ENCODE results near the gene MYO5B. TPM values are rescaled to one million over a fixed set of nuclear protein-coding genes. Genes with fewer than 3 reads are reported as not detected.
"Not testable (repeated sequence)": the region's sequence is repeated elsewhere in the genome, so short reads cannot be mapped to it uniquely, and the experiment has no call there.

MYO5B gene
- total RNA-seq, 1 experiment from 2014 or later, result 25.9 TPM

- H3K4me1 Mint-ChIP-seq (ENCODE audit: insufficient read depth, unreplicated experiment), result peaks cover 22% of the 10 kb centered on the region
- H3K27ac Mint-ChIP-seq (ENCODE audit: low read depth, unreplicated experiment), result peak overlapping the region; percentile 77
- H3K27me3 Mint-ChIP-seq (ENCODE audit: insufficient read depth, unreplicated experiment), result no peaks in the 10 kb centered on the region
- no peak for TF ChIP-seq CTCF (IDR thresholded peaks at IDR 0.05; ENCODE audit: unreplicated experiment)
- no peak overlapping the region for H3K4me3 Mint-ChIP-seq (ENCODE audit: unreplicated experiment)
- no peaks in the 10 kb centered on the region for H3K9me3 Mint-ChIP-seq (ENCODE audit: unreplicated experiment)
- CTCF ChIA-PET, result interaction anchor here (0.7 to 4.8 kb wide), 6 partner anchors 11 to 366 kb away, joined by 3 to 26 read pairs (median 4); no protein-coding TSS in a partner anchor
- intact Hi-C loops (cut with micrococcal nuclease), result no loop called here
- DNase-seq (ENCODE audit: unreplicated experiment), result peak; percentile 38
- POLR2A ChIA-PET, result interaction anchor here (0.8 to 4.8 kb wide), 13 partner anchors 10 to 444 kb away, joined by 3 to 84 read pairs (median 4); partner anchors contain the start of genes ACAA2 and MBD1
- BruUV-seq (replicated peaks), result no TSS peak
- H3K36me3 Mint-ChIP-seq (ENCODE audit: insufficient read depth, unreplicated experiment), result no peaks in the 10 kb centered on the region
Observed at GRCh38 chr18:49837889-49838288, 357.1 kb downstream of the MYO5B start.

- H3K4me3 Mint-ChIP-seq (ENCODE audit: unreplicated experiment); H3K36me3 Mint-ChIP-seq (ENCODE audit: insufficient read depth, unreplicated experiment); intact Hi-C loops (cut with micrococcal nuclease); DNase-seq (ENCODE audit: unreplicated experiment); H3K9me3 Mint-ChIP-seq (ENCODE audit: unreplicated experiment); H3K27me3 Mint-ChIP-seq (ENCODE audit: insufficient read depth, unreplicated experiment); BruUV-seq (replicated peaks); H3K27ac Mint-ChIP-seq (ENCODE audit: low read depth, unreplicated experiment): not testable (repeated sequence)
- POLR2A ChIA-PET, result interaction anchor here (0.8 to 4.8 kb wide), 12 partner anchors 9 to 444 kb away, joined by 3 to 84 read pairs (median 4); partner anchors contain the start of genes ACAA2 and MBD1
- H3K4me1 Mint-ChIP-seq (ENCODE audit: insufficient read depth, unreplicated experiment), result peaks cover 22% of the 10 kb centered on the region
- CTCF ChIA-PET, result interaction anchor here (0.7 to 4.8 kb wide), 5 partner anchors 12 to 366 kb away, joined by 3 to 26 read pairs (median 3); no protein-coding TSS in a partner anchor
Observed at GRCh38 chr18:49837316-49837835, 357.6 kb downstream of the MYO5B start.

- H3K4me3 Mint-ChIP-seq (ENCODE audit: unreplicated experiment), result no peak overlapping the region
- BruUV-seq (replicated peaks), result no TSS peak
- no peak for TF ChIP-seq CTCF (IDR thresholded peaks at IDR 0.05; ENCODE audit: unreplicated experiment)
- CTCF ChIA-PET, result interaction anchor here (0.8 to 1.0 kb wide), 2 partner anchors 12 to 276 kb away, joined by 3 read pairs; no protein-coding TSS in a partner anchor
- intact Hi-C loops (cut with micrococcal nuclease), result no loop called here
- no peak for DNase-seq (ENCODE audit: unreplicated experiment)
- POLR2A ChIA-PET, result interaction anchor here (1.0 to 4.3 kb wide), 4 partner anchors 11 to 23 kb away, joined by 4 to 34 read pairs (median 8); partner anchors contain the start of gene ACAA2
- no peaks in the 10 kb centered on the region for H3K36me3 Mint-ChIP-seq (ENCODE audit: insufficient read depth, unreplicated experiment)
- peaks cover 22% of the 10 kb centered on the region for H3K4me1 Mint-ChIP-seq (ENCODE audit: insufficient read depth, unreplicated experiment)
- H3K27me3 Mint-ChIP-seq (ENCODE audit: insufficient read depth, unreplicated experiment), result no peaks in the 10 kb centered on the region
- H3K27ac Mint-ChIP-seq (ENCODE audit: low read depth, unreplicated experiment), result no peak overlapping the region
- no peaks in the 10 kb centered on the region for H3K9me3 Mint-ChIP-seq (ENCODE audit: unreplicated experiment)
Observed at GRCh38 chr18:49835405-49835804, 359.5 kb downstream of the MYO5B start.

GRCh38 chr18:49834258-49834657 is 360.7 kb downstream of the MYO5B start:
- POLR2A ChIA-PET, result interaction anchor here (0.7 to 4.3 kb wide), 5 partner anchors 12 to 24 kb away, joined by 4 to 34 read pairs (median 5); partner anchors contain the start of gene ACAA2
- Mint-ChIP-seq H3K27ac (ENCODE audit: low read depth, unreplicated experiment) (no peak overlapping the region), H3K36me3 (ENCODE audit: insufficient read depth, unreplicated experiment) (no peaks in the 10 kb centered on the region), H3K4me1 (ENCODE audit: insufficient read depth, unreplicated experiment) (peaks cover 20% of the 10 kb centered on the region), H3K27me3 (ENCODE audit: insufficient read depth, unreplicated experiment) (no peaks in the 10 kb centered on the region), H3K9me3 (ENCODE audit: unreplicated experiment) (no peaks in the 10 kb centered on the region), H3K4me3 (ENCODE audit: unreplicated experiment) (no peak overlapping the region)
- CTCF ChIA-PET, result interaction anchor here (0.9 kb wide), 1 partner anchor 50 kb away, joined by 3 read pairs; no protein-coding TSS in a partner anchor
- no peak for TF ChIP-seq CTCF (IDR thresholded peaks at IDR 0.05; ENCODE audit: unreplicated experiment)
- intact Hi-C loops (cut with micrococcal nuclease), result no loop called here
- DNase-seq (ENCODE audit: unreplicated experiment), result no peak
- no TSS peak for BruUV-seq (replicated peaks)
